NB4 (cell line): Measurements from ENCODE around the gene CD8B.
"Not testable (repeated sequence)": the region's sequence is repeated elsewhere in the genome, so short reads cannot be mapped to it uniquely, and the experiment has no call there.

Source experiments
- POLR2A ChIP-seq: IDR thresholded peaks from 2 replicates; pipeline ENCODE4 v1.6.1; 2011; ENCODE audit warnings: mild to moderate bottlenecking; ENCODE audit not compliant: insufficient read length; ENCODE audit errors: extremely low read depth
- TF ChIP-seq, protein P1 (sequence below): IDR thresholded peaks from one replicate; pipeline ENCODE4 v1.5.1; 2012; ENCODE audit warnings: low read depth, low read length

- TF ChIP-seq, protein P1, sequence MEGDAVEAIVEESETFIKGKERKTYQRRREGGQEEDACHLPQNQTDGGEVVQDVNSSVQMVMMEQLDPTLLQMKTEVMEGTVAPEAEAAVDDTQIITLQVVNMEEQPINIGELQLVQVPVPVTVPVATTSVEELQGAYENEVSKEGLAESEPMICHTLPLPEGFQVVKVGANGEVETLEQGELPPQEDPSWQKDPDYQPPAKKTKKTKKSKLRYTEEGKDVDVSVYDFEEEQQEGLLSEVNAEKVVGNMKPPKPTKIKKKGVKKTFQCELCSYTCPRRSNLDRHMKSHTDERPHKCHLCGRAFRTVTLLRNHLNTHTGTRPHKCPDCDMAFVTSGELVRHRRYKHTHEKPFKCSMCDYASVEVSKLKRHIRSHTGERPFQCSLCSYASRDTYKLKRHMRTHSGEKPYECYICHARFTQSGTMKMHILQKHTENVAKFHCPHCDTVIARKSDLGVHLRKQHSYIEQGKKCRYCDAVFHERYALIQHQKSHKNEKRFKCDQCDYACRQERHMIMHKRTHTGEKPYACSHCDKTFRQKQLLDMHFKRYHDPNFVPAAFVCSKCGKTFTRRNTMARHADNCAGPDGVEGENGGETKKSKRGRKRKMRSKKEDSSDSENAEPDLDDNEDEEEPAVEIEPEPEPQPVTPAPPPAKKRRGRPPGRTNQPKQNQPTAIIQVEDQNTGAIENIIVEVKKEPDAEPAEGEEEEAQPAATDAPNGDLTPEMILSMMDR: not testable (repeated sequence)
- TF ChIP-seq POLR2A: not testable (repeated sequence)
Measured at GRCh38 chr2:86862380-86862703, 656 bp upstream of the CD8B start.
